CD4-positive, alpha-beta T cell treated with Interleukin-15 for 1 hour (primary cell): ENCODE data around the gene RRM2.
"Not testable (repeated sequence)": the region's sequence is repeated elsewhere in the genome, so short reads cannot be mapped to it uniquely, and the experiment has no call there.

ENCODE experiments used
- DNase-seq: peaks from one replicate; pipeline ENCODE4 v3.0.0-alpha.2; 2020

The RRM2 gene

GRCh38 chr2:10091889-10092244, 30.7 kb upstream of the RRM2 start:
- DNase-seq, result not testable (repeated sequence)

GRCh38 chr2:10094271-10094814, 28.2 kb upstream of the RRM2 start:
- no peak for DNase-seq

- DNase-seq, result no peak
Measured at GRCh38 chr2:10095175-10095574, 27.4 kb upstream of the RRM2 start.

GRCh38 chr2:10096641-10097040, 25.9 kb upstream of the RRM2 start:
- no peak for DNase-seq

GRCh38 chr2:10097352-10098148, 25.0 kb upstream of the RRM2 start:
- DNase-seq, result peak; percentile 48

- no peak for DNase-seq
Measured at GRCh38 chr2:10101491-10101890, 21.0 kb upstream of the RRM2 start.

GRCh38 chr2:10103179-10103578, 19.4 kb upstream of the RRM2 start:
- DNase-seq, result no peak

GRCh38 chr2:10104906-10105305, 17.6 kb upstream of the RRM2 start:
- DNase-seq, result not testable (repeated sequence)

- no peak for DNase-seq
Measured at GRCh38 chr2:10109311-10109710, 13.2 kb upstream of the RRM2 start.

GRCh38 chr2:10119027-10119325, 3.6 kb upstream of the RRM2 start:
- no peak for DNase-seq

- no peak for DNase-seq
Measured at GRCh38 chr2:10119601-10120157, 2.9 kb upstream of the RRM2 start.

GRCh38 chr2:10120158-10120876, 2.2 kb upstream of the RRM2 start:
- peak; percentile 85 for DNase-seq

- no peak for DNase-seq
Measured at GRCh38 chr2:10120877-10121574, 1.5 kb upstream of the RRM2 start.

- DNase-seq, result no peak
Measured at GRCh38 chr2:10123281-10123680, 742 bp downstream of the RRM2 start.

GRCh38 chr2:10124538-10125045, 2.1 kb downstream of the RRM2 start:
- DNase-seq, result peak; percentile 49

- DNase-seq, result no peak
Measured at GRCh38 chr2:10125842-10126631, 3.5 kb downstream of the RRM2 start.

GRCh38 chr2:10126632-10127026, 4.1 kb downstream of the RRM2 start:
- DNase-seq, result no peak

- DNase-seq, result no peak
Measured at GRCh38 chr2:10128420-10128819, 5.9 kb downstream of the RRM2 start.

- DNase-seq, result no peak
Measured at GRCh38 chr2:10129490-10129889, 7.0 kb downstream of the RRM2 start.

GRCh38 chr2:10132043-10132575, 9.6 kb downstream of the RRM2 start:
- no peak for DNase-seq

GRCh38 chr2:10132596-10132995, 10.1 kb downstream of the RRM2 start:
- DNase-seq, result no peak

GRCh38 chr2:10132996-10133647, 10.6 kb downstream of the RRM2 start:
- DNase-seq, result no peak
